ENCODE measurements around the gene NXPH3.
A peak's percentile ranks its signal among the peaks of the same experiment; 100 is the strongest.

The NXPH3 gene

DNA sequence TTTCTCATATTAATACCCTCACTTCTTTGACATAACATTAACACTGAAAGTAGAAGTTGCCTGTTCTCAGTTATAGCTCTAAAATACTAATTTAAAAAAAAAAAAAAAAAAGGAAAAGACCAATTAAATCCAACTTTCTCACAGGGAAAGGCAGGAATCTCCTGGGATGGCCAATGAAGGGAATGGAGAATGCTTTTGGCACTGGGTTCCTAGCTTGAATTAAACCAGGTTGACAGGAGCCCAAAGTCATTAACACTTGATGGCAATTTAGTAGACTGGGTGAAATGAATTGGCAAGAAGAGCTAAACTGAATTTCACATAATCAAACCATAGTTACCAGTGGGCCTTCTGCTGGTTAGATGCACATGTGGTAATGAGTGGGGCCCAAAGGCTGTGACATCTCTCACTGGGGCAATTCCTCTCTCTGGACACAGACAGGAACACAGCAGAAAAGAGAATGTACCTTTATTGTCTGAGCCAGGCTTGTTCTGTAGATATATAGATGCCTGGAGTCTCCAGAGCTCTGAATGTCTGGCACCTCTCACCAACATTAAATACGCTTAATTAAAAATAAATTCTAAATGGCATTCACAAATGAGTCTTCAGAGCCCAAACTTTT, 37.6 kb downstream of the NXPH3 start:
- TF ChIP-seq, protein P1, sequence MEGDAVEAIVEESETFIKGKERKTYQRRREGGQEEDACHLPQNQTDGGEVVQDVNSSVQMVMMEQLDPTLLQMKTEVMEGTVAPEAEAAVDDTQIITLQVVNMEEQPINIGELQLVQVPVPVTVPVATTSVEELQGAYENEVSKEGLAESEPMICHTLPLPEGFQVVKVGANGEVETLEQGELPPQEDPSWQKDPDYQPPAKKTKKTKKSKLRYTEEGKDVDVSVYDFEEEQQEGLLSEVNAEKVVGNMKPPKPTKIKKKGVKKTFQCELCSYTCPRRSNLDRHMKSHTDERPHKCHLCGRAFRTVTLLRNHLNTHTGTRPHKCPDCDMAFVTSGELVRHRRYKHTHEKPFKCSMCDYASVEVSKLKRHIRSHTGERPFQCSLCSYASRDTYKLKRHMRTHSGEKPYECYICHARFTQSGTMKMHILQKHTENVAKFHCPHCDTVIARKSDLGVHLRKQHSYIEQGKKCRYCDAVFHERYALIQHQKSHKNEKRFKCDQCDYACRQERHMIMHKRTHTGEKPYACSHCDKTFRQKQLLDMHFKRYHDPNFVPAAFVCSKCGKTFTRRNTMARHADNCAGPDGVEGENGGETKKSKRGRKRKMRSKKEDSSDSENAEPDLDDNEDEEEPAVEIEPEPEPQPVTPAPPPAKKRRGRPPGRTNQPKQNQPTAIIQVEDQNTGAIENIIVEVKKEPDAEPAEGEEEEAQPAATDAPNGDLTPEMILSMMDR (IDR thresholded peaks at IDR 0.05; ENCODE audit: low read depth, low read length): no peak
- DNase-seq: no peak
- peaks cover 41% of the 10 kb centered on the region for H3K36me3 ChIP-seq
- H3K4me3 ChIP-seq (ENCODE audit: low read depth, low read length): no peak overlapping the region
- no peaks in the 10 kb centered on the region for H3K4me1 ChIP-seq
- no peaks in the 10 kb centered on the region for H3K9me3 ChIP-seq
- no peaks in the 10 kb centered on the region for H3K27me3 ChIP-seq

DNA sequence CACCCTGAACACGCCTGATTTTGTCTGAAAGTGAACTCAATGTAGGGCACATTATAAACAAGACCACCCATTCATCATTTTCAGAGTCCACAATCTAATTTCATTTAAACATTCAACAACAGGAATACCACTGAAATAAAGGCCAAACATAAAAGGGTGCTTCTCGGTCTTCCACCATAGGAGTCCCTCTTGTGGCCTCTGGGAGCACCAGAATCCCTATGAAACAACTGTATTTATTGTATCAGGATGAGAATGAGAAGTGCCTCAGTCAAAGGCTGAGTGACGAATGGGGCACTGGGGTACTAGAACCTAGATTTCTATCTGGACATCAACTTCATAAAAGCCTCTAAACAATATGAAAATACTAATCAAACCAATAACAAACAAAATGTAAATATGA, 40.4 kb downstream of the NXPH3 start:
- no peaks in the 10 kb centered on the region for H3K9me3 ChIP-seq
- TF ChIP-seq, protein P1 (IDR thresholded peaks at IDR 0.05; ENCODE audit: low read depth, low read length): peak; percentile 14; the same call in 1 of the 2 replicates
- H3K27me3 ChIP-seq: no peaks in the 10 kb centered on the region
- H3K36me3 ChIP-seq: peaks cover 39% of the 10 kb centered on the region
- H3K4me3 ChIP-seq (ENCODE audit: low read depth, low read length): no peak overlapping the region
- H3K4me1 ChIP-seq: no peaks in the 10 kb centered on the region
- no peak for DNase-seq

DNA sequence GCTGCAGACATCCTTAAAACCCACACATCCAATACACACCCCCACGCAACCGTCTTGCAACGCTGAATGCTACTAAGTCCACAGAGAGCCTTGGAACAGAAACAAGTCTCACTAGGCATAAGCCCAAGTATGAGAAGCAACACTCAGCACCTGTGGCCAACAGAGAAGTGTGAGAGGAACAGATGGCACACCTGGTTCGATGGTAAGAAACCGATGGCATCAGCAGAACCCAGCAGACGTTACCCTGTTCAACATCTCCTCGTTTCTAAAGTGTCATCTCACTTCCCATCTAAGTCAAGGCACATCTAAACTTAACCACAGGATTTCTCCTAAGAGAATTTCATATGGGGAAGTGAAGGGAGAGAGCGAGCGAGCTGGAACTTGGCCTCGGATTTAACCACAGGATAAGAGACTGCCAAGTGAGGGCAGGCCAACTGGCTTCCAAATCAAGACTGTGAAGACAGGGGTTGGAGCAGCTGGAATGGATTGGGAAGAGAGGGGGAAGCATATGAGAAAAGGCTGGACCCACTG, 41.0 kb downstream of the NXPH3 start:
- Histone ChIP-seq H3K36me3 (peaks cover 42% of the 10 kb centered on the region), H3K4me3 (ENCODE audit: low read depth, low read length) (no peak overlapping the region), H3K27me3 (no peaks in the 10 kb centered on the region), H3K9me3 (no peaks in the 10 kb centered on the region), H3K4me1 (no peaks in the 10 kb centered on the region)
- no peak for DNase-seq
- TF ChIP-seq, protein P1 (IDR thresholded peaks at IDR 0.05; ENCODE audit: low read depth, low read length): no peak

- Histone ChIP-seq H3K9me3 (no peaks in the 10 kb centered on the region), H3K36me3 (peaks cover 42% of the 10 kb centered on the region), H3K27me3 (no peaks in the 10 kb centered on the region), H3K4me1 (no peaks in the 10 kb centered on the region), H3K4me3 (ENCODE audit: low read depth, low read length) (no peak overlapping the region)
- TF ChIP-seq, protein P1 (IDR thresholded peaks at IDR 0.05; ENCODE audit: low read depth, low read length): no peak
- no peak for DNase-seq
These were observed 42.4 kb downstream of the NXPH3 start for GRCh38 chr17:49618028-49618611.

GRCh38 chr17:49621420-49621819, 45.7 kb downstream of the NXPH3 start:
- TF ChIP-seq, protein P1 (IDR thresholded peaks at IDR 0.05; ENCODE audit: low read depth, low read length): no peak
- DNase-seq: no peak
- Histone ChIP-seq H3K27me3 (no peaks in the 10 kb centered on the region), H3K36me3 (peaks cover 37% of the 10 kb centered on the region), H3K4me3 (ENCODE audit: low read depth, low read length) (no peak overlapping the region), H3K9me3 (no peaks in the 10 kb centered on the region), H3K4me1 (no peaks in the 10 kb centered on the region)

GRCh38 chr17:49621946-49622529, 46.4 kb downstream of the NXPH3 start:
- TF ChIP-seq, protein P1 (IDR thresholded peaks at IDR 0.05; ENCODE audit: low read depth, low read length): no peak
- H3K36me3 ChIP-seq: peaks cover 31% of the 10 kb centered on the region
- no peaks in the 10 kb centered on the region for H3K4me1 ChIP-seq
- H3K4me3 ChIP-seq (ENCODE audit: low read depth, low read length): no peak overlapping the region
- H3K9me3 ChIP-seq: no peaks in the 10 kb centered on the region
- no peak for DNase-seq
- no peaks in the 10 kb centered on the region for H3K27me3 ChIP-seq
